Glutamatergic neuron (in vitro differentiated cells): ENCODE data around the gene ASS1. TPM values are rescaled to one million over a fixed set of nuclear protein-coding genes. Genes with fewer than 3 reads are reported as not detected.

Experiments used
- DNase-seq: peaks from one replicate; pipeline ENCODE4 v3.0.0; 2022
- H3K27ac Mint-ChIP-seq: one replicate; pipeline ENCODE4 v1.8.0; 2020; ENCODE audit warnings: mild to moderate bottlenecking, mixed read lengths, inconsistent platforms; ENCODE audit not compliant: unreplicated experiment
- H3K27me3 Mint-ChIP-seq: one replicate; pipeline ENCODE4 v1.8.0; 2020; ENCODE audit warnings: mild to moderate bottlenecking, moderate library complexity, mixed read lengths, inconsistent platforms; ENCODE audit not compliant: unreplicated experiment
- H3K36me3 Mint-ChIP-seq: one replicate; pipeline ENCODE4 v1.8.0; 2020; ENCODE audit warnings: mild to moderate bottlenecking, mixed read lengths, inconsistent platforms; ENCODE audit not compliant: unreplicated experiment
- H3K4me1 Mint-ChIP-seq: one replicate; pipeline ENCODE4 v1.8.0; 2020; ENCODE audit warnings: mild to moderate bottlenecking, low read depth, mixed read lengths, inconsistent platforms; ENCODE audit not compliant: unreplicated experiment
- H3K4me3 Mint-ChIP-seq: one replicate; pipeline ENCODE4 v1.8.0; 2020; ENCODE audit warnings: mild to moderate bottlenecking, mixed read lengths, inconsistent platforms; ENCODE audit not compliant: unreplicated experiment
- H3K9me3 Mint-ChIP-seq: one replicate; pipeline ENCODE4 v1.8.0; 2020; ENCODE audit warnings: mild to moderate bottlenecking, moderate library complexity, mixed read lengths, inconsistent platforms; ENCODE audit not compliant: unreplicated experiment
- total RNA-seq: library from RNA; stranded (reverse); fragmentation: NEBNext Ultra II Directional; extraction: Animal tissue kit (Norgen Biotek cat#: 25700); gene quantifications from one replicate; pipeline ENCODE4 v1.2.1, GENCODE V29; 2021; ENCODE audit not compliant: unreplicated experiment
- TF ChIP-seq, protein P1 (sequence below): fragments of 200-600 bp; sonication (generic); IDR thresholded peaks from one replicate; pipeline ENCODE4 v1.5.0; 2021; ENCODE audit not compliant: partially characterized antibody, unreplicated experiment

Gene ASS1
- total RNA-seq, 1 donor from 2014 or later, result 31.5 TPM

DNA sequence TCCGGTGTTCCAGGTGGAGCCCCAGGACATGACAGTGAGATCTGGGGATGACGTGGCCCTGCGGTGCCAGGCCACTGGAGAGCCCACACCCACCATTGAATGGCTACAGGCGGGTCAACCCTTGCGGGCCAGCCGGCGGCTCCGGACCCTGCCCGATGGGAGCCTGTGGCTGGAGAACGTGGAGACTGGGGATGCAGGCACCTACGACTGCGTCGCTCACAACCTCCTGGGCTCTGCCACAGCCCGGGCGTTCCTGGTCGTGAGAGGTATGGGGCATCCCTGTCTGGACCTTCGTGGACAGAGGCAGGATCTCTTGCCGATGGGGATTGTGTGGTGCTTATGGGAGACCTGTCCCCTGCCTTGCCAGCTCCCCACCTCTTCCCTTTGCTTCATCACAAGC lies 26.0 kb upstream of the ASS1 start:
- peaks cover 21% of the 10 kb centered on the region for H3K4me1 Mint-ChIP-seq
- peaks cover 19% of the 10 kb centered on the region for H3K27me3 Mint-ChIP-seq
- H3K36me3 Mint-ChIP-seq, result peaks cover 8% of the 10 kb centered on the region
- no peak overlapping the region for H3K4me3 Mint-ChIP-seq
- H3K9me3 Mint-ChIP-seq, result peaks cover 17% of the 10 kb centered on the region
- no peak overlapping the region for H3K27ac Mint-ChIP-seq
- DNase-seq, result no peak
- TF ChIP-seq, protein P1, sequence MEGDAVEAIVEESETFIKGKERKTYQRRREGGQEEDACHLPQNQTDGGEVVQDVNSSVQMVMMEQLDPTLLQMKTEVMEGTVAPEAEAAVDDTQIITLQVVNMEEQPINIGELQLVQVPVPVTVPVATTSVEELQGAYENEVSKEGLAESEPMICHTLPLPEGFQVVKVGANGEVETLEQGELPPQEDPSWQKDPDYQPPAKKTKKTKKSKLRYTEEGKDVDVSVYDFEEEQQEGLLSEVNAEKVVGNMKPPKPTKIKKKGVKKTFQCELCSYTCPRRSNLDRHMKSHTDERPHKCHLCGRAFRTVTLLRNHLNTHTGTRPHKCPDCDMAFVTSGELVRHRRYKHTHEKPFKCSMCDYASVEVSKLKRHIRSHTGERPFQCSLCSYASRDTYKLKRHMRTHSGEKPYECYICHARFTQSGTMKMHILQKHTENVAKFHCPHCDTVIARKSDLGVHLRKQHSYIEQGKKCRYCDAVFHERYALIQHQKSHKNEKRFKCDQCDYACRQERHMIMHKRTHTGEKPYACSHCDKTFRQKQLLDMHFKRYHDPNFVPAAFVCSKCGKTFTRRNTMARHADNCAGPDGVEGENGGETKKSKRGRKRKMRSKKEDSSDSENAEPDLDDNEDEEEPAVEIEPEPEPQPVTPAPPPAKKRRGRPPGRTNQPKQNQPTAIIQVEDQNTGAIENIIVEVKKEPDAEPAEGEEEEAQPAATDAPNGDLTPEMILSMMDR, result no peak

DNA sequence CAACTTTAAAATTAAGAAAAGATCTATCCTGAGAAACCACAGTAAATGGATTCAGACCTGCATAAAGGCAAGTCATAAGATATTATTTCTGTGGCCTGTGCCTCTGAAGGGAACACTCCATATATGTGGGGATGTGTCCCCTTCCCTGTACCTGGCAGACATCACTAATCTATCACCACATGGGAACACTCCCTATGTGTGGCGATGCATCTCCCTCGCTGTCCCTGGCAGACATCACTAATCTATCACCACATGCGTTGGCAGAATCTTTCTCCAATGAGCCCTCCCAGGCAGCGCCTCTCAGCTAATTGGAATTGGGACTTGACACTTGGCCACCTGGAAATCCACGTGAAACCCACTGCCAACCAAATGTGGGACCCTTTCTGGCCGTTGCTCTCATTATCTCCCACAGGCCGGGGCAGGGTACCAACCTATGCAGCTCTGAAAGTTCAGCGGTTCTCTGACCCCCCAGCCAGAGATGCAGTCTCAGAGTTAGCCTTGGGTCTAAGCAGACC lies 25.2 kb upstream of the ASS1 start:
- Mint-ChIP-seq H3K27ac (no peak overlapping the region), H3K4me3 (no peak overlapping the region), H3K9me3 (peaks cover 17% of the 10 kb centered on the region), H3K4me1 (peaks cover 21% of the 10 kb centered on the region), H3K27me3 (peaks cover 19% of the 10 kb centered on the region), H3K36me3 (peaks cover 8% of the 10 kb centered on the region)
- TF ChIP-seq, protein P1, result no peak
- no peak for DNase-seq

DNA sequence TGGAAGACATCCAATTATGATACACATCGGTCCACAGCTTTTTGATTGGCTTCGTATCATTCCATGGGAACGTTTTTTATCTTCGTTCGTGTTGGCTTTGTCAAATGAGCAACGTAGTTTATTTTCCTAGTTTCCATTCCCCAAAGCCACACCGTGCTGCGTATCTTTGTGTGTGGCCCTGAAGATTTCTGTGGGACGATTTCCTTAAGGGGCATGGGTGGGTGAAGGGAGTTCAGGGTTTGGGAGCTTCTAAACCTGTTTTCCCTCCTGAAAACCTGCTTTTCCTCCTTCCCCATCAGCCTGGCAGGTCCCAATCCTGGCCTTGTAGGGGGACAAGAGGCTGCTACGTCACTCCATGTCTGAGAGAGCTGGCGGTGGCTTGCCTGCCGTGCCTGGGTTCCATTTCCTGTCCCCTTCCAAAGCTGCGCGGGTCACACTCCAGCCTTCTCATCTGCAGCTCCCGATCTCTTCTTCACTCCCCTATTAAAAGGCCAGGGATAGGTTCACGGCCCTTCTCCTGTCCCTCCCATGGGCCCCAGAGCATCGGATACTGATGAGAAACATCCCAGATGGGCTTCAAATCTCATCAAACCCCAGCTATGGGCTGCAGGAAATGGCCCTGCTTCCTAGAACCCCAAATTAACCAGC lies 23.5 kb upstream of the ASS1 start:
- peak overlapping the region; percentile 93 for H3K27ac Mint-ChIP-seq
- H3K4me3 Mint-ChIP-seq, result peak overlapping the region; percentile 64
- peaks cover 8% of the 10 kb centered on the region for H3K36me3 Mint-ChIP-seq
- peaks cover 21% of the 10 kb centered on the region for H3K4me1 Mint-ChIP-seq
- peaks cover 21% of the 10 kb centered on the region for H3K27me3 Mint-ChIP-seq
- TF ChIP-seq, protein P1, result no peak
- peak; percentile 46 for DNase-seq
- H3K9me3 Mint-ChIP-seq, result peaks cover 17% of the 10 kb centered on the region

DNA sequence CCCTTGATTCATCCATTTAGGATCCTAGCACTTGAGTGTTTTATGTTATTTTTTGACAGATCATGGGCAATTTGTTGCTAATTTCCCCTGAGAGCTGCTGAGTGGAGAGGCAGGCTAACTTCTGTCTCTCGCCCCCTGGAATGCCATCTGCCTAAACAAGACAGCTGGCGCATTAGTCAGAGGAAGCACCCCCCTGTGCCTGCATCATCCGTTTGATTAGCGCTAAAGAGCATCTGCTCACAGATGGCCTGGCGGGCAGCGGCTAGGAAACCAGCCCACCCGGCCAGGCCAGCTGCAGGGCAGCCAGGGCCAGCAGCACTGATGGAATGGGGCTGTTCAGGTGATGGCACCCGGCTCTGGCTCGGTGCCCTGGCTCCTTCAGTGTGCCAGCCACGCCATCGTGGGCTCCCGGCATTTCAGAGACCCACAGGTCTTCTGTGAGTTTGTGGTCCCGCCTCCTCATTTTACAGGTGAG lies 22.9 kb upstream of the ASS1 start:
- Mint-ChIP-seq H3K9me3 (peaks cover 17% of the 10 kb centered on the region), H3K4me3 (peak overlapping the region; percentile 64)

More for the DNA sequence above, 22.9 kb upstream of the ASS1 start:
- Mint-ChIP-seq H3K27ac (peak overlapping the region; percentile 93), H3K4me1 (peaks cover 24% of the 10 kb centered on the region), H3K27me3 (peaks cover 22% of the 10 kb centered on the region), H3K36me3 (peaks cover 8% of the 10 kb centered on the region)
- TF ChIP-seq, protein P1, result no peak
- peak; percentile 90 for DNase-seq
